H1 (cell line): ENCODE results near the gene CRTC3. TPM values are rescaled to one million over a fixed set of nuclear protein-coding genes. Genes with fewer than 3 reads are reported as not detected.
"Not testable (repeated sequence)": the region's sequence is repeated elsewhere in the genome, so short reads cannot be mapped to it uniquely, and the experiment has no call there.

Source experiments
- CTCF ChIA-PET: fragments of 300-600 bp; sonication (Branson Sonifier 250); formaldehyde crosslinking; loops from one replicate; lab custom pipeline; 2021; ENCODE audit not compliant: partially characterized antibody; lab: Charles Lee
- POLR2A ChIA-PET: fragments of 300-600 bp; sonication (Branson Sonifier 250); formaldehyde crosslinking; loops from one replicate; lab custom pipeline; 2021; ENCODE audit warnings: inconsistent platforms; ENCODE audit not compliant: partially characterized antibody; lab: Charles Lee
- DNase-seq, 2 experiments: peaks; one replicate each; pipeline versions ENCODE4 v3.0.0 to v3.0.0-alpha.2; 2010 to 2022; ENCODE audit warnings: low spot score in 2 of 2, low read depth in 1 of 2, mixed read lengths in 1 of 2
- FAIRE-seq: peaks from 2 replicates; lab custom pipeline; 2011; peaks lifted over from hg19 to GRCh38; lab: Jason Lieb, UNC
- H2AFZ ChIP-seq: 2 replicates; pipeline ENCODE4 v1.8.1; 2012; ENCODE audit warnings: low read length, inconsistent platforms
- H2AK5ac ChIP-seq: 2 replicates; pipeline ENCODE4 v1.6.1; 2013; ENCODE audit warnings: low read depth, low read length
- H2BK120ac ChIP-seq: replicated peaks from 2 replicates; pipeline ENCODE3; 2013; ENCODE audit warnings: low read depth, low read length, inconsistent platforms
- H2BK12ac ChIP-seq: 2 replicates; pipeline ENCODE4 v1.6.1; 2013; ENCODE audit warnings: low read depth, low read length
- H2BK15ac ChIP-seq: 2 replicates; pipeline ENCODE4 v1.6.1; 2013; ENCODE audit warnings: low read length
- H2BK20ac ChIP-seq: 2 replicates; pipeline ENCODE4 v1.6.1; 2013; ENCODE audit warnings: low read length
- H2BK5ac ChIP-seq: 2 replicates; pipeline ENCODE4 v1.6.1; 2013; ENCODE audit warnings: low read depth, low read length
- H3K14ac ChIP-seq: 2 replicates; pipeline ENCODE4 v1.6.1; 2013; ENCODE audit warnings: inconsistent platforms; ENCODE audit not compliant: insufficient read length
- H3K18ac ChIP-seq: 2 replicates; pipeline ENCODE4 v1.6.1; 2013; ENCODE audit warnings: low read length; ENCODE audit errors: extremely low read depth
- H3K23ac ChIP-seq: 2 replicates; pipeline ENCODE4 v1.6.1; 2013; ENCODE audit warnings: inconsistent platforms; ENCODE audit not compliant: insufficient read length
- H3K23me2 ChIP-seq: 2 replicates; pipeline ENCODE4 v1.6.1; 2013; ENCODE audit warnings: low read depth, low read length
- H3K27ac ChIP-seq: 2 replicates; pipeline ENCODE4 v1.6.1; 2011; ENCODE audit warnings: low read depth, low read length, inconsistent platforms
- H3K27me3 ChIP-seq, 4 experiments: replicated peaks in 1 of 4; 1 replicate in 1 of 4; 2 replicates in 3 of 4; pipeline versions ENCODE4 v1.6.1 to v1.8.1; 2011 to 2013; ENCODE audit warnings: low read length in 3 of 4, mild to moderate bottlenecking in 3 of 4, inconsistent platforms in 2 of 4, mixed read lengths in 2 of 4, moderate library complexity in 1 of 4; ENCODE audit not compliant: control insufficient read depth in 3 of 4, insufficient read depth in 3 of 4; ENCODE audit errors: extremely low read depth in 1 of 4
- H3K36me3 ChIP-seq, 4 experiments: 2 replicates each; pipeline versions ENCODE4 v1.6.1 to v1.8.1; 2011 to 2013; ENCODE audit warnings: mild to moderate bottlenecking in 4 of 4, low read length in 3 of 4, moderate library complexity in 2 of 4, control low read depth in 1 of 4, inconsistent platforms in 1 of 4; ENCODE audit not compliant: insufficient read depth in 4 of 4, control insufficient read depth in 2 of 4
- H3K4ac ChIP-seq: replicated peaks from 2 replicates; pipeline ENCODE3; 2013; ENCODE audit warnings: low read length, low read depth, mixed read lengths, inconsistent platforms; ENCODE audit not compliant: insufficient read length
- H3K4me1 ChIP-seq, 4 experiments: replicated peaks in 1 of 4; 1 replicate in 1 of 4; 2 replicates in 3 of 4; pipeline versions ENCODE4 v1.6.1 to v1.8.1; 2011 to 2013; ENCODE audit warnings: low read length in 3 of 4, inconsistent platforms in 2 of 4, mixed read lengths in 1 of 4; ENCODE audit not compliant: insufficient read depth in 4 of 4, control insufficient read depth in 3 of 4
- H3K4me2 ChIP-seq, 2 experiments: 2 replicates each; pipeline versions ENCODE4 v1.6.1 to v1.8.1; 2011 to 2013; ENCODE audit warnings: low read depth in 2 of 2, low read length in 2 of 2, control low read depth in 1 of 2, inconsistent platforms in 1 of 2, mild to moderate bottlenecking in 1 of 2; ENCODE audit not compliant: insufficient read depth in 1 of 2
- H3K4me3 ChIP-seq, 4 experiments: fragments of 200-600, 300-600 bp in 1 of 4; sonication (generic), shearing (Covaris generic), sonication (Bioruptor Twin) in 1 of 4; 2 replicates each; pipeline versions ENCODE4 v1.5.1 to v1.8.1; 2011 to 2016; ENCODE audit warnings: low read length in 4 of 4, low read depth in 3 of 4, control low read depth in 2 of 4, inconsistent platforms in 2 of 4, mild to moderate bottlenecking in 2 of 4, mixed read lengths in 1 of 4, moderate library complexity in 1 of 4; ENCODE audit not compliant: insufficient read depth in 2 of 4; ENCODE audit errors: extremely low read depth in 1 of 4
- H3K56ac ChIP-seq: replicated peaks from 2 replicates; pipeline ENCODE3; 2013; ENCODE audit warnings: low read depth, mild to moderate bottlenecking, mixed read lengths, low read length, inconsistent platforms; ENCODE audit not compliant: insufficient read length
- H3K79me1 ChIP-seq: 2 replicates; pipeline ENCODE4 v1.6.1; 2013; ENCODE audit warnings: low read depth, low read length, control low read depth
- H3K79me2 ChIP-seq, 2 experiments: 2 replicates each; pipeline versions ENCODE4 v1.6.1 to v1.8.1; 2012 to 2013; ENCODE audit warnings: low read length in 2 of 2, mild to moderate bottlenecking in 2 of 2, inconsistent platforms in 1 of 2; ENCODE audit not compliant: insufficient read depth in 2 of 2, control insufficient read depth in 1 of 2
- H3K9ac ChIP-seq, 4 experiments: replicated peaks in 1 of 4; 1 replicate in 1 of 4; 2 replicates in 3 of 4; pipeline versions ENCODE4 v1.6.1 to v1.8.1; 2011 to 2013; ENCODE audit warnings: low read depth in 3 of 4, low read length in 3 of 4, control low read depth in 2 of 4, mild to moderate bottlenecking in 2 of 4, moderate library complexity in 2 of 4, inconsistent platforms in 1 of 4; ENCODE audit errors: extremely low read depth in 1 of 4
- H3K9me3 ChIP-seq, 2 experiments: 2 replicates each; pipeline versions ENCODE4 v1.6.1 to v1.8.1; 2012 to 2013; ENCODE audit warnings: mild to moderate bottlenecking in 2 of 2, moderate library complexity in 2 of 2, control low read depth in 1 of 2, inconsistent platforms in 1 of 2, low read depth in 1 of 2, low read length in 1 of 2, mixed read lengths in 1 of 2; ENCODE audit not compliant: insufficient read depth in 2 of 2
- H4K20me1 ChIP-seq, 2 experiments: replicated peaks in 1 of 2; 2 replicates each; pipeline versions ENCODE3 to v1.8.1; 2011 to 2013; ENCODE audit warnings: inconsistent platforms in 2 of 2, low read length in 2 of 2, mild to moderate bottlenecking in 1 of 2; ENCODE audit not compliant: insufficient read depth in 2 of 2, control insufficient read depth in 1 of 2
- H4K5ac ChIP-seq: 2 replicates; pipeline ENCODE4 v1.6.1; 2013; ENCODE audit warnings: low read length, low read depth, mixed read lengths, inconsistent platforms; ENCODE audit not compliant: insufficient read length
- H4K8ac ChIP-seq: 2 replicates; pipeline ENCODE4 v1.8.0; 2013; ENCODE audit warnings: mild to moderate bottlenecking, moderate library complexity, low read length, inconsistent platforms; ENCODE audit not compliant: insufficient read depth; ENCODE audit errors: extremely low read depth
- H4K91ac ChIP-seq: replicated peaks from 2 replicates; pipeline ENCODE3; 2013; ENCODE audit warnings: low read length, mixed read lengths, inconsistent platforms; ENCODE audit not compliant: insufficient read length
- WGBS, 2 experiments: shearing (Covaris generic) in 1 of 2; methylation state at CpG; one replicate each; pipeline versions ENCODE4 v1.1.6 to v1.1.7; 2013 to 2015; ENCODE audit warnings: low lambda C conversion rate in 2 of 2, mixed read lengths in 2 of 2, inconsistent platforms in 1 of 2, low coverage in 1 of 2, missing lambda C conversion rate in 1 of 2; ENCODE audit not compliant: insufficient replicate concordance in 2 of 2, insufficient coverage in 1 of 2, insufficient read length in 1 of 2; ENCODE audit errors: extremely low coverage in 1 of 2, missing lambda C conversion rate in 1 of 2; 5-methylcytosine and 5-hydroxymethylcytosine counted together
- polyA plus RNA-seq, 7 experiments: library from polyadenylated mRNA; depleted of rRNA in 3 of 7; stranded (reverse) in 5 of 7; unstranded in 2 of 7; fragments of >200 nt in 5 of 7; fragments of 200-250 nt in 2 of 7; gene quantifications; 1 replicate in 5 of 7; 2 replicates in 1 of 7; 4 replicates in 1 of 7; pipeline versions ENCODE4 v1.2.1 to v1.2.3, GENCODE V29; 2011 to 2013; ENCODE audit warnings: missing spikeins in 2 of 7, mixed read lengths in 2 of 7
- total RNA-seq: library from RNA; stranded (reverse); fragmentation: NEBNext Ultra II Directional; extraction: Animal tissue kit (Norgen Biotek cat#: 25700); gene quantifications from 2 replicates; pipeline ENCODE4 v1.2.1, GENCODE V29; 2021

Gene CRTC3
- total and polyA plus RNA-seq, 2 of the 8 experiments (the other 6 are each of a cell fraction or from before 2014, with no cell fraction given): 5.0 to 5.3 TPM

DNA sequence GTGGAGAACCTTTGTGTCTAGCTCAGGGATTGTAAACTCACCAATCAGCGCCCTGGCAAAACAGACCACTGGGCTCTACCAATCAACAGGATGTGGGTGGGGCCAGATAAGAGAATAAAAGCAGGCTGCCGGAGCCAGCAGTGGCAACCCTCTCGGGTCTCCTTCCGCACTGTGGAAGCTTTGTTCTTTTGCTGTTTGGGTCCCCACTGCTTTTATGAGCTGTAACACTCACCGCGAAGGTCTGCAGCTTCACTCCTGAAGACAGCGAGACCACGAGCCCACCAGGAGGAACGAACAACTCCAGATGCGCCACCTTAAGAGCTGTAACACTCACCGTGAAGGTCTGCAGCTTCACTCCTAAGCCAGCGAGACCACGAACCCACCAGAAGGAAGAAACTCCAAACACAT, 18.5 kb upstream of the CRTC3 start:
- H3K14ac ChIP-seq, H2BK120ac ChIP-seq, H2BK12ac ChIP-seq, H3K18ac ChIP-seq, H2BK20ac ChIP-seq, H4K5ac ChIP-seq, H3K79me2 ChIP-seq, FAIRE-seq, H3K4me3 ChIP-seq, H3K27ac ChIP-seq, H2BK15ac ChIP-seq, H3K36me3 ChIP-seq, H3K9me3 ChIP-seq, H3K4me1 ChIP-seq, H3K56ac ChIP-seq, H3K4ac ChIP-seq, H3K23ac ChIP-seq, H3K4me2 ChIP-seq, H2BK5ac ChIP-seq, H3K79me1 ChIP-seq, POLR2A ChIA-PET, H2AFZ ChIP-seq, H4K91ac ChIP-seq, H3K9ac ChIP-seq, DNase-seq, H2AK5ac ChIP-seq, H3K23me2 ChIP-seq, H3K27me3 ChIP-seq, H4K8ac ChIP-seq, H4K20me1 ChIP-seq: not testable (repeated sequence)
- 96% methylated on average over 13 of the region's 13 CpGs; no CpG with 5 or more reads in 1 of the 2 experiments for WGBS, 2 experiments
- CTCF ChIA-PET: interaction anchor here (0.6 to 1.7 kb wide), 4 partner anchors 9 to 1706 kb away, joined by 3 to 6 read pairs (median 4); no protein-coding TSS in a partner anchor
